Trophoblast cell (in vitro differentiated cells and primary cell): ENCODE measurements around the gene SHROOM4.

Source experiments
- DNase-seq, 2 donors: peaks; one replicate each; pipeline ENCODE4 v3.0.0-alpha.2; 2016
- H2AFZ ChIP-seq: 2 replicates; pipeline ENCODE4 v1.6.1; 2013; ENCODE audit warnings: low read length, moderate library complexity, mild to moderate bottlenecking; ENCODE audit not compliant: insufficient read depth, poor library complexity
- H2AK5ac ChIP-seq: 2 replicates; pipeline ENCODE4 v1.6.1; 2013; ENCODE audit warnings: mild to moderate bottlenecking, low read length
- H2BK120ac ChIP-seq: 2 replicates; pipeline ENCODE4 v1.6.1; 2013; ENCODE audit warnings: low read length, mild to moderate bottlenecking, moderate library complexity; ENCODE audit not compliant: insufficient read depth, poor library complexity
- H2BK12ac ChIP-seq: 2 replicates; pipeline ENCODE4 v1.6.1; 2013; ENCODE audit warnings: mild to moderate bottlenecking, low read length, moderate library complexity
- H2BK5ac ChIP-seq: 2 replicates; pipeline ENCODE4 v1.6.1; 2013; ENCODE audit warnings: low read length, low read depth, moderate library complexity, mild to moderate bottlenecking; ENCODE audit not compliant: poor library complexity
- H3K14ac ChIP-seq: 2 replicates; pipeline ENCODE4 v1.6.1; 2013; ENCODE audit warnings: mild to moderate bottlenecking, low read length
- H3K18ac ChIP-seq: 2 replicates; pipeline ENCODE4 v1.6.1; 2013; ENCODE audit warnings: mild to moderate bottlenecking, low read length
- H3K23ac ChIP-seq: 2 replicates; pipeline ENCODE4 v1.6.1; 2013; ENCODE audit warnings: low read length
- H3K27ac ChIP-seq: 2 replicates; pipeline ENCODE4 v1.5.1; 2013; ENCODE audit warnings: low read depth, mild to moderate bottlenecking, inconsistent platforms, low read length, moderate library complexity
- H3K27me3 ChIP-seq: 2 replicates; pipeline ENCODE4 v1.6.1; 2013; ENCODE audit warnings: inconsistent platforms, mild to moderate bottlenecking, low read length, moderate library complexity; ENCODE audit not compliant: insufficient read depth
- H3K36me3 ChIP-seq, 2 experiments: 1 replicate in 1 of 2; 2 replicates in 1 of 2; pipeline ENCODE4 v1.6.1; 2013; ENCODE audit warnings: low read length in 2 of 2, mild to moderate bottlenecking in 2 of 2, moderate library complexity in 1 of 2; ENCODE audit not compliant: insufficient read depth in 2 of 2, control insufficient read depth in 1 of 2
- H3K4ac ChIP-seq: 2 replicates; pipeline ENCODE4 v1.6.1; 2013; ENCODE audit warnings: low read depth, mild to moderate bottlenecking, low read length, moderate library complexity
- H3K4me1 ChIP-seq, 2 experiments: 1 replicate in 1 of 2; 2 replicates in 1 of 2; pipeline ENCODE4 v1.6.1; 2013; ENCODE audit warnings: low read length in 2 of 2, mild to moderate bottlenecking in 2 of 2, moderate library complexity in 1 of 2; ENCODE audit not compliant: insufficient read depth in 2 of 2, control insufficient read depth in 1 of 2
- H3K4me2 ChIP-seq: 2 replicates; pipeline ENCODE4 v1.6.1; 2013; ENCODE audit warnings: inconsistent platforms, mild to moderate bottlenecking, low read length, moderate library complexity
- H3K4me3 ChIP-seq: 2 replicates; pipeline ENCODE4 v1.5.1; 2013; ENCODE audit warnings: mild to moderate bottlenecking, low read depth, low read length, inconsistent platforms
- H3K79me1 ChIP-seq: one replicate; pipeline ENCODE4 v1.6.1; 2013; ENCODE audit warnings: low read length
- H3K79me2 ChIP-seq: 2 replicates; pipeline ENCODE4 v1.6.1; 2013; ENCODE audit warnings: low read length, mild to moderate bottlenecking; ENCODE audit not compliant: control insufficient read depth, insufficient read depth, poor library complexity
- H3K9ac ChIP-seq: 2 replicates; pipeline ENCODE4 v1.6.1; 2013; ENCODE audit warnings: mild to moderate bottlenecking, low read length
- H3K9me3 ChIP-seq: 2 replicates; pipeline ENCODE4 v1.6.1; 2013; ENCODE audit warnings: low read depth, mild to moderate bottlenecking, control low read depth, inconsistent platforms, low read length; ENCODE audit not compliant: insufficient read depth
- H4K12ac ChIP-seq: 2 replicates; pipeline ENCODE4 v1.6.1; 2013; ENCODE audit warnings: low read depth, mild to moderate bottlenecking, low read length, moderate library complexity
- H4K8ac ChIP-seq: 2 replicates; pipeline ENCODE4 v1.6.1; 2013; ENCODE audit warnings: low read depth, mild to moderate bottlenecking, low read length, moderate library complexity
- H4K91ac ChIP-seq: one replicate; pipeline ENCODE4 v1.6.1; 2013; ENCODE audit warnings: low read depth, mild to moderate bottlenecking, low read length, moderate library complexity
- WGBS: extraction: QIAGEN DNeasy Blood & Tissue Kit; methylation state at CpG from one replicate; pipeline ENCODE4 v1.1.7; 2013; ENCODE audit warnings: missing lambda C conversion rate; ENCODE audit not compliant: insufficient read length, insufficient coverage; ENCODE audit errors: extremely low coverage; 5-methylcytosine and 5-hydroxymethylcytosine counted together

SHROOM4 gene

GRCh38 chrX:50648156-50648555 lies 165.8 kb downstream of the SHROOM4 start:
- Histone ChIP-seq H4K8ac (no peak overlapping the region), H2BK12ac (no peak overlapping the region)

GRCh38 chrX:50644496-50644895 lies 169.5 kb downstream of the SHROOM4 start:
- no peak overlapping the region for H4K12ac ChIP-seq
- H4K8ac ChIP-seq: no peak overlapping the region
- no peaks in the 10 kb centered on the region for H3K9me3 ChIP-seq
- H3K23ac ChIP-seq: no peak overlapping the region
- H3K18ac ChIP-seq: no peak overlapping the region
- no peak overlapping the region for H2AK5ac ChIP-seq
- H3K36me3 ChIP-seq: peaks cover 0 to 2% of the 10 kb centered on the region in 2 experiments
- peaks cover 8 to 19% of the 10 kb centered on the region in 2 experiments for H3K4me1 ChIP-seq
- no peak overlapping the region for H3K4me3 ChIP-seq
- H3K79me2 ChIP-seq: no peaks in the 10 kb centered on the region
- no peak overlapping the region for H3K4ac ChIP-seq
- DNase-seq: peak; percentile 64 to 83
- no peak overlapping the region for H3K4me2 ChIP-seq
- H3K79me1 ChIP-seq: peaks cover 8% of the 10 kb centered on the region
- no peak overlapping the region for H3K9ac ChIP-seq
- H2BK120ac ChIP-seq: peak overlapping the region; percentile 43
- H2BK12ac ChIP-seq: peak overlapping the region; percentile 31
- no peak overlapping the region for H3K14ac ChIP-seq
- peak overlapping the region; percentile 41 for H3K27ac ChIP-seq
- no peaks in the 10 kb centered on the region for H3K27me3 ChIP-seq
- H4K91ac ChIP-seq: peak overlapping the region; percentile 77
- H2BK5ac ChIP-seq: no peak overlapping the region
- H2AFZ ChIP-seq: no peak overlapping the region

More at GRCh38 chrX:50648156-50648555, 165.8 kb downstream of the SHROOM4 start:
- Histone ChIP-seq H3K9ac (no peak overlapping the region), H3K36me3 (peaks cover 0 to 2% of the 10 kb centered on the region in 2 experiments), H2AK5ac (no peak overlapping the region), H3K9me3 (no peaks in the 10 kb centered on the region), H3K4me1 (peaks cover 8 to 16% of the 10 kb centered on the region in 2 experiments), H3K79me2 (no peaks in the 10 kb centered on the region), H2BK5ac (no peak overlapping the region), H2BK120ac (no peak overlapping the region), H3K18ac (no peak overlapping the region), H3K4me2 (no peak overlapping the region), H2AFZ (no peak overlapping the region), H4K12ac (no peak overlapping the region), H3K23ac (no peak overlapping the region), H3K14ac (no peak overlapping the region), H3K4me3 (no peak overlapping the region), H3K4ac (no peak overlapping the region), H3K27ac (no peak overlapping the region), H3K79me1 (peaks cover 8% of the 10 kb centered on the region), H3K27me3 (no peaks in the 10 kb centered on the region), H4K91ac (no peak overlapping the region)
- peak in 1 of 2 donors; percentile 41 for DNase-seq

GRCh38 chrX:50643525-50644137 lies 170.4 kb downstream of the SHROOM4 start:
- H3K4me2 ChIP-seq: peak overlapping the region; percentile 7
- no CpG with 5 or more reads among the region's 7 CpGs for WGBS
- H3K14ac ChIP-seq: peak overlapping the region; percentile 7
- H2BK12ac ChIP-seq: peak overlapping the region; percentile 18
- H3K9me3 ChIP-seq: no peaks in the 10 kb centered on the region
- H3K27me3 ChIP-seq: no peaks in the 10 kb centered on the region
- no peak overlapping the region for H3K9ac ChIP-seq
- H3K4me3 ChIP-seq: no peak overlapping the region
- H3K23ac ChIP-seq: no peak overlapping the region
- peak overlapping the region; percentile 51 for H3K18ac ChIP-seq
- H2BK5ac ChIP-seq: peak overlapping the region; percentile 59
- no peaks in the 10 kb centered on the region for H3K79me2 ChIP-seq
- peaks cover 0 to 2% of the 10 kb centered on the region in 2 experiments for H3K36me3 ChIP-seq
- peak overlapping the region; percentile 3 for H2AK5ac ChIP-seq
- H3K79me1 ChIP-seq: peaks cover 8% of the 10 kb centered on the region
- H4K8ac ChIP-seq: peak overlapping the region; percentile 5
- H2BK120ac ChIP-seq: no peak overlapping the region
- H2AFZ ChIP-seq: no peak overlapping the region
- no peak overlapping the region for H3K4ac ChIP-seq
- H4K91ac ChIP-seq: peak overlapping the region; percentile 19
- peaks cover 8 to 19% of the 10 kb centered on the region in 2 experiments for H3K4me1 ChIP-seq
- peak; percentile 54 to 74 for DNase-seq
- peak overlapping the region; percentile 74 for H3K27ac ChIP-seq
- no peak overlapping the region for H4K12ac ChIP-seq

GRCh38 chrX:50638123-50638522 lies 175.9 kb downstream of the SHROOM4 start:
- Histone ChIP-seq H2BK120ac (no peak overlapping the region), H3K4me3 (no peak overlapping the region)
- no CpG with 5 or more reads among the region's 3 CpGs for WGBS

More at GRCh38 chrX:50638123-50638522, 175.9 kb downstream of the SHROOM4 start:
- Histone ChIP-seq H2AFZ (no peak overlapping the region), H3K79me1 (no peaks in the 10 kb centered on the region), H4K12ac (no peak overlapping the region), H3K18ac (no peak overlapping the region), H3K4me1 (peaks cover 6 to 11% of the 10 kb centered on the region in 2 experiments), H3K9ac (no peak overlapping the region), H3K79me2 (no peaks in the 10 kb centered on the region), H3K27me3 (no peaks in the 10 kb centered on the region), H3K9me3 (no peaks in the 10 kb centered on the region), H2BK5ac (no peak overlapping the region), H4K8ac (no peak overlapping the region), H3K23ac (no peak overlapping the region), H3K14ac (no peak overlapping the region), H3K4me2 (no peak overlapping the region), H4K91ac (no peak overlapping the region), H2BK12ac (no peak overlapping the region), H3K4ac (no peak overlapping the region), H2AK5ac (no peak overlapping the region), H3K36me3 (peaks cover 11 to 12% of the 10 kb centered on the region in 2 experiments), H3K27ac (no peak overlapping the region)
- DNase-seq: peak; percentile 35 to 37
